ENCODE measurements around the gene APC. TPM values are rescaled to one million over a fixed set of nuclear protein-coding genes. Genes with fewer than 3 reads are reported as not detected.

APC gene
- total and polyA plus RNA-seq, 2 of the 8 experiments (the other 6 are each of a cell fraction or from before 2014, with no cell fraction given) = 6.8 to 41.9 TPM

DNA sequence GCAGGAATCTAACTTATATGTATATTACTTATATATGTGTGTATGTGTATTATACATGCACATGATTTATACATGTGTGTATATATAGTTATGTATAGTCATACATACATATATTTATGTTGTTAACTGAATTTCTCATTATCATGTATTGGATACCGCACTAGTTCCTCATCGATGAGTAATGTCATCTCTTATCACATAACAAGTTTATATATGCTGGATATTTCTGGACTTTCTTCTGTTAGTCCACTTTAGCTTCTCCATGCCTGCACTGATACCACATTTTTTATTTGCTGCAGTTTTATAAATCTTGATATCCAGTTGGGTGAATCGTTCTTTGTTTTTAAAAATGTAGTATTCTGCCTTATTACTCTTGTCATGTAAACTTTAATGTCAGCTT is 50.2 kb downstream of the APC start:
- H4K5ac ChIP-seq (ENCODE audit: insufficient read length, low read depth, low read length) = no peak overlapping the region
- H3K9ac ChIP-seq (replicated peaks in 1 of 4; ENCODE audit: extremely low read depth in 1 of 4, low read depth in 3 of 4, low read length in 3 of 4) = no peak overlapping the region
- H2BK5ac ChIP-seq (ENCODE audit: low read depth, low read length) = no peak overlapping the region
- H3K4me2 ChIP-seq (ENCODE audit: insufficient read depth in 1 of 2, low read depth in 2 of 2, low read length in 2 of 2) = no peak overlapping the region
- no peak overlapping the region for H3K23ac ChIP-seq (ENCODE audit: insufficient read length)
- no peak overlapping the region for H2BK12ac ChIP-seq (ENCODE audit: low read depth, low read length)
- peaks cover 0 to 1% (median under 1%) of the 10 kb centered on the region in 4 experiments; a peak in 4 of 7 replicates for H3K4me1 ChIP-seq (replicated peaks in 1 of 4; ENCODE audit: control insufficient read depth in 3 of 4, insufficient read depth in 4 of 4, low read length in 3 of 4)
- H3K79me1 ChIP-seq (ENCODE audit: low read depth, low read length) = no peaks in the 10 kb centered on the region
- peaks cover 0 to 6% (median under 1%) of the 10 kb centered on the region in 4 experiments; a peak in 3 of 8 replicates for H3K36me3 ChIP-seq (ENCODE audit: control insufficient read depth in 2 of 4, insufficient read depth in 4 of 4, low read length in 3 of 4)
- FAIRE-seq = no peak
- no peak overlapping the region for H4K8ac ChIP-seq (ENCODE audit: extremely low read depth, insufficient read depth, low read length)
- no peak overlapping the region for H3K27ac ChIP-seq (ENCODE audit: low read depth, low read length)
- no peaks in the 10 kb centered on the region for H3K9me3 ChIP-seq (ENCODE audit: insufficient read depth in 2 of 2, low read depth in 1 of 2, low read length in 1 of 2)
- CTCF ChIA-PET (ENCODE audit: partially characterized antibody) = no interaction called here
- no peak overlapping the region for H3K4me3 ChIP-seq (ENCODE audit: extremely low read depth in 1 of 4, insufficient read depth in 2 of 4, low read depth in 3 of 4, low read length in 4 of 4)
- H3K23me2 ChIP-seq (ENCODE audit: low read depth, low read length) = no peaks in the 10 kb centered on the region
- H3K79me2 ChIP-seq (ENCODE audit: control insufficient read depth in 1 of 2, insufficient read depth in 2 of 2, low read length in 2 of 2) = no peaks in the 10 kb centered on the region
- H2AK5ac ChIP-seq (ENCODE audit: low read depth, low read length) = no peak overlapping the region
- DNase-seq (ENCODE audit: low read depth in 1 of 2, low spot score in 2 of 2) = no peak
- POLR2A ChIA-PET (ENCODE audit: partially characterized antibody) = interaction anchor here (0.9 to 1.6 kb wide), 2 partner anchors 8 to 9 kb away, joined by 3 to 5 read pairs; no protein-coding TSS in a partner anchor
- no peak overlapping the region for H2BK20ac ChIP-seq (ENCODE audit: low read length)
- H3K4ac ChIP-seq (replicated peaks; ENCODE audit: insufficient read length, low read depth, low read length) = no peak overlapping the region
- no peak overlapping the region for H2BK120ac ChIP-seq (replicated peaks; ENCODE audit: low read depth, low read length)
- no peak overlapping the region for H3K56ac ChIP-seq (replicated peaks; ENCODE audit: insufficient read length, low read depth, low read length)
- no peak overlapping the region for H2BK15ac ChIP-seq (ENCODE audit: low read length)
- 97% methylated on average over 3 of the region's 3 CpGs; no CpG with 5 or more reads in 1 of the 2 experiments for WGBS, 2 experiments (ENCODE audit: extremely low coverage in 1 of 2, insufficient coverage in 1 of 2, insufficient read length in 1 of 2, insufficient replicate concordance in 2 of 2, low coverage in 1 of 2, low lambda C conversion rate in 2 of 2, missing lambda C conversion rate in 1 of 2)
- no peak overlapping the region for H3K18ac ChIP-seq (ENCODE audit: extremely low read depth, low read length)
- H3K14ac ChIP-seq (ENCODE audit: insufficient read length) = no peak overlapping the region
- H3K27me3 ChIP-seq (replicated peaks in 1 of 4; ENCODE audit: control insufficient read depth in 3 of 4, extremely low read depth in 1 of 4, insufficient read depth in 3 of 4, low read length in 3 of 4) = no peaks in the 10 kb centered on the region
- H4K20me1 ChIP-seq (replicated peaks in 1 of 2; ENCODE audit: control insufficient read depth in 1 of 2, insufficient read depth in 2 of 2, low read length in 2 of 2) = no peaks in the 10 kb centered on the region
- no peak overlapping the region for H2AFZ ChIP-seq (ENCODE audit: low read length)
- H4K91ac ChIP-seq (replicated peaks; ENCODE audit: insufficient read length, low read length) = no peak overlapping the region
- TF ChIP-seq, protein P1, sequence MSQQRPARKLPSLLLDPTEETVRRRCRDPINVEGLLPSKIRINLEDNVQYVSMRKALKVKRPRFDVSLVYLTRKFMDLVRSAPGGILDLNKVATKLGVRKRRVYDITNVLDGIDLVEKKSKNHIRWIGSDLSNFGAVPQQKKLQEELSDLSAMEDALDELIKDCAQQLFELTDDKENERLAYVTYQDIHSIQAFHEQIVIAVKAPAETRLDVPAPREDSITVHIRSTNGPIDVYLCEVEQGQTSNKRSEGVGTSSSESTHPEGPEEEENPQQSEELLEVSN (IDR thresholded peaks at IDR 0.05) = no peak
- no peak for TF ChIP-seq CREB1 (IDR thresholded peaks at IDR 0.05)
- TF ChIP-seq, protein P2, sequence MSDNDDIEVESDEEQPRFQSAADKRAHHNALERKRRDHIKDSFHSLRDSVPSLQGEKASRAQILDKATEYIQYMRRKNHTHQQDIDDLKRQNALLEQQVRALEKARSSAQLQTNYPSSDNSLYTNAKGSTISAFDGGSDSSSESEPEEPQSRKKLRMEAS (IDR thresholded peaks at IDR 0.05) = no peak
- TF ChIP-seq POLR2A (IDR thresholded peaks at IDR 0.05; ENCODE audit: control extremely low read depth in 1 of 2, low read depth in 2 of 2, low read length in 2 of 2) = no peak
- no peak for TF ChIP-seq TAF7 (optimal IDR thresholded peaks at IDR 0.05; ENCODE audit: borderline replicate concordance, low read depth, low read length)
- TF ChIP-seq, protein P3, sequence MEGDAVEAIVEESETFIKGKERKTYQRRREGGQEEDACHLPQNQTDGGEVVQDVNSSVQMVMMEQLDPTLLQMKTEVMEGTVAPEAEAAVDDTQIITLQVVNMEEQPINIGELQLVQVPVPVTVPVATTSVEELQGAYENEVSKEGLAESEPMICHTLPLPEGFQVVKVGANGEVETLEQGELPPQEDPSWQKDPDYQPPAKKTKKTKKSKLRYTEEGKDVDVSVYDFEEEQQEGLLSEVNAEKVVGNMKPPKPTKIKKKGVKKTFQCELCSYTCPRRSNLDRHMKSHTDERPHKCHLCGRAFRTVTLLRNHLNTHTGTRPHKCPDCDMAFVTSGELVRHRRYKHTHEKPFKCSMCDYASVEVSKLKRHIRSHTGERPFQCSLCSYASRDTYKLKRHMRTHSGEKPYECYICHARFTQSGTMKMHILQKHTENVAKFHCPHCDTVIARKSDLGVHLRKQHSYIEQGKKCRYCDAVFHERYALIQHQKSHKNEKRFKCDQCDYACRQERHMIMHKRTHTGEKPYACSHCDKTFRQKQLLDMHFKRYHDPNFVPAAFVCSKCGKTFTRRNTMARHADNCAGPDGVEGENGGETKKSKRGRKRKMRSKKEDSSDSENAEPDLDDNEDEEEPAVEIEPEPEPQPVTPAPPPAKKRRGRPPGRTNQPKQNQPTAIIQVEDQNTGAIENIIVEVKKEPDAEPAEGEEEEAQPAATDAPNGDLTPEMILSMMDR (IDR thresholded peaks at IDR 0.05; ENCODE audit: control extremely low read depth in 1 of 3, insufficient read depth in 1 of 3, low read depth in 1 of 3, low read length in 3 of 3) = no peak
- no peak for TF ChIP-seq PHF8 (conservative IDR thresholded peaks at IDR 0.05; ENCODE audit: low read depth, low read length)
- TF ChIP-seq EP300 (IDR thresholded peaks at IDR 0.05; ENCODE audit: borderline replicate concordance in 1 of 2, low read depth in 2 of 2, low read length in 2 of 2) = no peak
- TF ChIP-seq ASH2L (IDR thresholded peaks at IDR 0.05; ENCODE audit: low read length) = no peak
- TF ChIP-seq SAP30 (IDR thresholded peaks at IDR 0.05; ENCODE audit: insufficient read depth, insufficient replicate concordance, low read length) = no peak
